Heart left ventricle (tissue), 13 donors: Measurements from ENCODE around the gene CCR9.

Experiments used
- POLR2A ChIP-seq, 2 donors: fragments of 450-650 bp; IDR thresholded peaks; one replicate each; pipeline ENCODE4 v1.6.1; 2017; ENCODE audit warnings: antibody characterized with exemption in 2 of 2, mild to moderate bottlenecking in 2 of 2, moderate library complexity in 2 of 2
- TF ChIP-seq, protein P1 (sequence below), 12 donors: fragments of 200-600 bp; sonication (generic) in 4 of 12; IDR thresholded peaks; one replicate each; pipeline versions ENCODE4 v1.5.0 to v1.8.0; 2018 to 2022; ENCODE audit warnings: antibody characterized with exemption in 12 of 12, mild to moderate bottlenecking in 5 of 12
- donor health status: ischemic (EF 13 %, LVEDD 7.1; RV severe dilation, severe dysfunction).
- donor health status: DM: no; HTN: yes; CAD: no.
- donor health status: DM: no; HTN: no; CAD: no.
- donor health status: ischemic (EF 25% LVEDD 6.9; RV normal size, moderate dysfunction).
- donor health status: ischemic (EF 25% LVEDD 5.7; RV mildly dilated, moderate dysfunction).
- donor health status: ischemic (EF 35%, LVEDD 5.7; RV mildly dilated, moderate dysfunction).
- donor health status: nonischemic (EF 11% LVEDD 7.7; RV severe dilation, severe dysfunction).
- donor health status: DM: yes; HTN: yes; CAD: no.
- donor health status: PGD.
- donor health status: ischemic (EF 29% LVEDD 5.4; RV normal size, mild dysfunction).
- donor health status: nonischemic (EF 23%, LVEDD 6.1; RV moderate dilation, normal function).

DNA sequence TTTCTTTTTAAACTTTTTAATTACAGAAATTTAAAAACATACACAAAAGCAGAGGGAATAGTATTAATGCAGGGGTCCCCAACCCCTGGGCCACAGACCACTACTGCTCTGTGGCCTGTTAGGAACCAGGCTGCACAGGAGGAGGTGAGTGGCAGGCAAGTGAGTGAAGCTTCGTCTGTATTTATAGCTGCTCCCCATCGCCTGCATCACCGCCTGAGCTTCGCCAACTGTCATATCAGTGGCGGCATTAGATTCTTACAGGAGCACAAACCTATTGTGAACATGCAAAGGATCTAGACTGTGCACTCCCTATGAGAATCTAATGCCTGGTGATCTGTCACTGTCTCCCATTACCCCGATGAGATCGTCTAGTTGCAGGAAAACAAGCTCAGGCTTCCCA is 22.4 kb downstream of the CCR9 start:
- TF ChIP-seq, protein P1, sequence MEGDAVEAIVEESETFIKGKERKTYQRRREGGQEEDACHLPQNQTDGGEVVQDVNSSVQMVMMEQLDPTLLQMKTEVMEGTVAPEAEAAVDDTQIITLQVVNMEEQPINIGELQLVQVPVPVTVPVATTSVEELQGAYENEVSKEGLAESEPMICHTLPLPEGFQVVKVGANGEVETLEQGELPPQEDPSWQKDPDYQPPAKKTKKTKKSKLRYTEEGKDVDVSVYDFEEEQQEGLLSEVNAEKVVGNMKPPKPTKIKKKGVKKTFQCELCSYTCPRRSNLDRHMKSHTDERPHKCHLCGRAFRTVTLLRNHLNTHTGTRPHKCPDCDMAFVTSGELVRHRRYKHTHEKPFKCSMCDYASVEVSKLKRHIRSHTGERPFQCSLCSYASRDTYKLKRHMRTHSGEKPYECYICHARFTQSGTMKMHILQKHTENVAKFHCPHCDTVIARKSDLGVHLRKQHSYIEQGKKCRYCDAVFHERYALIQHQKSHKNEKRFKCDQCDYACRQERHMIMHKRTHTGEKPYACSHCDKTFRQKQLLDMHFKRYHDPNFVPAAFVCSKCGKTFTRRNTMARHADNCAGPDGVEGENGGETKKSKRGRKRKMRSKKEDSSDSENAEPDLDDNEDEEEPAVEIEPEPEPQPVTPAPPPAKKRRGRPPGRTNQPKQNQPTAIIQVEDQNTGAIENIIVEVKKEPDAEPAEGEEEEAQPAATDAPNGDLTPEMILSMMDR (IDR thresholded peaks at IDR 0.05) = no peak
- TF ChIP-seq POLR2A (IDR thresholded peaks at IDR 0.05) = no peak
